H9 (cell line): ENCODE measurements around the gene FEM1C. TPM values are rescaled to one million over a fixed set of nuclear protein-coding genes. Genes with fewer than 3 reads are reported as not detected.

Experiments used
- DNase-seq: peaks from one replicate; pipeline ENCODE4 v3.0.0-alpha.2; 2017
- H2AFZ ChIP-seq: one replicate; pipeline ENCODE4 v1.6.1; 2013; ENCODE audit warnings: mild to moderate bottlenecking, low read length, control low read depth, moderate library complexity
- H2AK5ac ChIP-seq: 2 replicates; pipeline ENCODE4 v1.6.1; 2013; ENCODE audit warnings: low read length, control low read depth, mixed read lengths; ENCODE audit not compliant: insufficient read length
- H2BK120ac ChIP-seq: one replicate; pipeline ENCODE4 v1.6.1; 2013; ENCODE audit warnings: low read depth, mild to moderate bottlenecking, low read length, control low read depth, inconsistent platforms; ENCODE audit not compliant: poor library complexity, severe bottlenecking
- H2BK12ac ChIP-seq: 2 replicates; pipeline ENCODE4 v1.6.1; 2013; ENCODE audit warnings: low read length, control low read depth, mixed read lengths, low read depth; ENCODE audit not compliant: insufficient read length
- H2BK15ac ChIP-seq: 2 replicates; pipeline ENCODE4 v1.6.1; 2013; ENCODE audit warnings: low read depth, low read length, control low read depth
- H2BK20ac ChIP-seq: one replicate; pipeline ENCODE4 v1.6.1; 2013; ENCODE audit warnings: low read depth, mild to moderate bottlenecking, low read length, control low read depth, inconsistent platforms; ENCODE audit not compliant: poor library complexity, severe bottlenecking
- H2BK5ac ChIP-seq: 2 replicates; pipeline ENCODE4 v1.6.1; 2013; ENCODE audit warnings: low read length, control low read depth, mixed read lengths; ENCODE audit not compliant: insufficient read length
- H3K14ac ChIP-seq: 2 replicates; pipeline ENCODE4 v1.6.1; 2013; ENCODE audit warnings: low read length, control low read depth; ENCODE audit not compliant: insufficient read depth
- H3K18ac ChIP-seq: 2 replicates; pipeline ENCODE4 v1.6.1; 2013; ENCODE audit warnings: low read depth, mild to moderate bottlenecking, mixed read lengths, low read length, control low read depth; ENCODE audit not compliant: insufficient read length
- H3K23ac ChIP-seq: 2 replicates; pipeline ENCODE4 v1.6.1; 2013; ENCODE audit warnings: low read length, control low read depth, mixed read lengths, low read depth; ENCODE audit not compliant: insufficient read length
- H3K23me2 ChIP-seq: 2 replicates; pipeline ENCODE4 v1.6.1; 2013; ENCODE audit warnings: low read depth, mild to moderate bottlenecking, mixed read lengths, low read length, control low read depth; ENCODE audit not compliant: insufficient read length, poor library complexity, severe bottlenecking
- H3K27ac ChIP-seq: 2 replicates; pipeline ENCODE4 v1.5.1; 2013; ENCODE audit warnings: low read length, control low read depth, mixed read lengths, low read depth; ENCODE audit not compliant: insufficient read length
- H3K27me3 ChIP-seq: 2 replicates; pipeline ENCODE4 v1.6.1; 2013; ENCODE audit warnings: low read length, control low read depth, inconsistent platforms; ENCODE audit not compliant: insufficient read depth
- H3K4ac ChIP-seq: 2 replicates; pipeline ENCODE4 v1.6.1; 2013; ENCODE audit warnings: low read depth, mild to moderate bottlenecking, control low read depth, inconsistent platforms, low read length, moderate library complexity
- H3K4me1 ChIP-seq: 2 replicates; pipeline ENCODE4 v1.6.1; 2013; ENCODE audit warnings: low read length, control low read depth, inconsistent platforms; ENCODE audit not compliant: insufficient read depth
- H3K4me2 ChIP-seq: 2 replicates; pipeline ENCODE4 v1.6.1; 2013; ENCODE audit warnings: low read length, control low read depth, mixed read lengths; ENCODE audit not compliant: insufficient read length, insufficient read depth
- H3K56ac ChIP-seq: 2 replicates; pipeline ENCODE4 v1.6.1; 2013; ENCODE audit warnings: low read depth, mild to moderate bottlenecking, mixed read lengths, low read length, control low read depth; ENCODE audit not compliant: insufficient read length
- H3K79me1 ChIP-seq: 2 replicates; pipeline ENCODE4 v1.6.1; 2013; ENCODE audit warnings: low read depth, mild to moderate bottlenecking, moderate library complexity, low read length, control low read depth, inconsistent platforms; ENCODE audit not compliant: insufficient read depth, poor library complexity, severe bottlenecking
- H3K79me2 ChIP-seq: 2 replicates; pipeline ENCODE4 v1.6.1; 2013; ENCODE audit warnings: low read length, control low read depth, inconsistent platforms; ENCODE audit not compliant: insufficient read depth
- H3K9ac ChIP-seq: 2 replicates; pipeline ENCODE4 v1.6.1; 2013; ENCODE audit warnings: low read length, control low read depth, mixed read lengths; ENCODE audit not compliant: insufficient read length; ENCODE audit errors: extremely low read depth
- H3K9me3 ChIP-seq: one replicate; pipeline ENCODE4 v1.6.1; 2013; ENCODE audit warnings: low read depth, low read length, inconsistent platforms; ENCODE audit not compliant: control insufficient read depth
- H3T11ph ChIP-seq: one replicate; pipeline ENCODE4 v1.6.1; 2013; ENCODE audit warnings: mild to moderate bottlenecking, low read length, control low read depth, inconsistent platforms
- H4K20me1 ChIP-seq: one replicate; pipeline ENCODE4 v1.6.1; 2013; ENCODE audit not compliant: control insufficient read depth, insufficient read length, insufficient read depth
- H4K5ac ChIP-seq: 2 replicates; pipeline ENCODE4 v1.6.1; 2013; ENCODE audit warnings: low read depth, mild to moderate bottlenecking, mixed read lengths, low read length, control low read depth; ENCODE audit not compliant: insufficient read length
- H4K8ac ChIP-seq: replicated peaks from 2 replicates; pipeline ENCODE4 v1.6.1; 2013; ENCODE audit warnings: low read length, control low read depth, mixed read lengths, low read depth; ENCODE audit not compliant: insufficient read length
- H4K91ac ChIP-seq: 2 replicates; pipeline ENCODE4 v1.6.1; 2013; ENCODE audit warnings: low read depth, mild to moderate bottlenecking, moderate library complexity, mixed read lengths, low read length, control low read depth; ENCODE audit not compliant: insufficient read length
- H3K27ac Mint-ChIP-seq, 3 experiments: 2 replicates in 2 of 3; 3 replicates in 1 of 3; pipeline ENCODE4 v1.8.0; 2020 to 2021; ENCODE audit warnings: mixed read lengths in 3 of 3, mild to moderate bottlenecking in 1 of 3, moderate library complexity in 1 of 3
- H3K27me3 Mint-ChIP-seq: 2 replicates; pipeline ENCODE4 v1.8.0; 2021; ENCODE audit warnings: low read depth, mild to moderate bottlenecking, moderate library complexity, mixed read lengths
- H3K36me3 Mint-ChIP-seq, 3 experiments: 2 replicates in 2 of 3; 3 replicates in 1 of 3; pipeline ENCODE4 v1.8.0; 2020 to 2021; ENCODE audit warnings: low read depth in 3 of 3, mixed read lengths in 3 of 3; ENCODE audit not compliant: insufficient read depth in 1 of 3
- H3K4me1 Mint-ChIP-seq, 2 experiments: 2 replicates each; pipeline ENCODE4 v1.8.0; 2020; ENCODE audit warnings: mixed read lengths in 2 of 2
- H3K4me3 Mint-ChIP-seq, 2 experiments: 2 replicates in 1 of 2; 3 replicates in 1 of 2; pipeline ENCODE4 v1.8.0; 2020 to 2021; ENCODE audit warnings: mild to moderate bottlenecking in 2 of 2, mixed read lengths in 2 of 2, moderate library complexity in 1 of 2
- H3K9me3 Mint-ChIP-seq, 2 experiments: 2 replicates in 1 of 2; 3 replicates in 1 of 2; pipeline ENCODE4 v1.8.0; 2020; ENCODE audit warnings: mild to moderate bottlenecking in 2 of 2, mixed read lengths in 2 of 2, moderate library complexity in 1 of 2
- CTCF ChIP-seq: fragments of 200-600 bp; sonication (generic); conservative IDR thresholded peaks from 3 replicates; pipeline ENCODE4 v1.8.0; 2021; ENCODE audit warnings: antibody characterized with exemption, mild to moderate bottlenecking
- WGBS: extraction: QIAGEN DNeasy Blood & Tissue Kit; methylation state at CpG from one replicate; pipeline ENCODE4 v1.1.7; 2013; ENCODE audit warnings: missing lambda C conversion rate, low lambda C conversion rate, mixed read lengths; ENCODE audit not compliant: insufficient read length; ENCODE audit errors: extremely low coverage; 5-methylcytosine and 5-hydroxymethylcytosine counted together
- total RNA-seq: library from RNA; stranded (reverse); gene quantifications from 2 replicates; pipeline ENCODE4 v1.2.1, GENCODE V29; 2021

FEM1C gene
- total RNA-seq, 1 experiment from 2014 or later, result 15.2 TPM

- H3K79me1 ChIP-seq, result no peaks in the 10 kb centered on the region
- H2BK20ac ChIP-seq, result no peak overlapping the region
- no peak for TF ChIP-seq CTCF
- WGBS, result no CpG with 5 or more reads among the region's 5 CpGs
- H3K4ac ChIP-seq, result no peak overlapping the region
- H3K79me2 ChIP-seq, result no peaks in the 10 kb centered on the region
- 0 out of 7 replicates have a peak, but pooled peaks cover 0 to 4% (median 0%) of the 10 kb centered on the region in 3 experiments for H3K36me3 Mint-ChIP-seq
- no peak for DNase-seq
- H3K9ac ChIP-seq, result no peak overlapping the region
- no peaks in the 10 kb centered on the region for H3K27me3 Mint-ChIP-seq
- H3K27ac ChIP-seq, result no peak overlapping the region
- H4K8ac ChIP-seq, result no peak overlapping the region
- no peak overlapping the region for H4K91ac ChIP-seq
- no peak overlapping the region for H3K4me3 Mint-ChIP-seq
- no peaks in the 10 kb centered on the region for H3K23me2 ChIP-seq
- H2BK120ac ChIP-seq, result no peak overlapping the region
- no peak overlapping the region for H3T11ph ChIP-seq
- H3K27ac Mint-ChIP-seq, result no peak overlapping the region
- H3K4me1 ChIP-seq, result no peaks in the 10 kb centered on the region
- no peak overlapping the region for H2BK15ac ChIP-seq
- H3K18ac ChIP-seq, result no peak overlapping the region
- no peak overlapping the region for H4K5ac ChIP-seq
- H3K4me1 Mint-ChIP-seq, result peaks cover 9 to 12% of the 10 kb centered on the region in 2 experiments
- H3K27me3 ChIP-seq, result no peaks in the 10 kb centered on the region
- no peak overlapping the region for H2BK12ac ChIP-seq
- no peak overlapping the region for H3K4me2 ChIP-seq
- H2BK5ac ChIP-seq, result no peak overlapping the region
- no peak overlapping the region for H3K14ac ChIP-seq
- H2AFZ ChIP-seq, result no peak overlapping the region
- no peaks in the 10 kb centered on the region; a peak in 1 of 5 replicates for H3K9me3 Mint-ChIP-seq
- H4K20me1 ChIP-seq, result no peaks in the 10 kb centered on the region
- no peaks in the 10 kb centered on the region for H3K9me3 ChIP-seq
- H2AK5ac ChIP-seq, result no peak overlapping the region
- H3K56ac ChIP-seq, result no peak overlapping the region
- H3K23ac ChIP-seq, result no peak overlapping the region
These were observed 30.8 kb upstream of the FEM1C start for GRCh38 chr5:115575167-115576070.
